ENCODE measurements around the gene RPUSD1. TPM values are rescaled to one million over a fixed set of nuclear protein-coding genes. Genes with fewer than 3 reads are reported as not detected.

Gene RPUSD1
- total RNA-seq, 1 experiment from 2014 or later, result 45.1 TPM

- Mint-ChIP-seq H3K9me3 (no peaks in the 10 kb centered on the region), H3K27ac (no peak overlapping the region), H3K4me3 (no peak overlapping the region), H3K36me3 (no peaks in the 10 kb centered on the region), H3K4me1 (no peaks in the 10 kb centered on the region), H3K27me3 (ENCODE audit: low read depth) (no peaks in the 10 kb centered on the region)
- DNase-seq (ENCODE audit: low spot score), result no peak
- ChIA-PET POLR2A (no interaction called here), CTCF (interaction anchor here (1.0 to 2.2 kb wide), 5 partner anchors 12 to 295 kb away, joined by 3 to 11 read pairs (median 4); partner anchors contain the start of gene CIAO3)
- ATAC-seq, result no peak
- TF ChIP-seq AR (CRISPR knock-in tag; IDR thresholded peaks at IDR 0.05) (no peak), ZNF263 (CRISPR knock-in tag; IDR thresholded peaks at IDR 0.05; ENCODE audit: low read depth) (no peak), ARID4B (CRISPR knock-in tag; IDR thresholded peaks at IDR 0.05; ENCODE audit: borderline replicate concordance) (no peak), GABPB1 (CRISPR knock-in tag; IDR thresholded peaks at IDR 0.05) (no peak), ATF1 (CRISPR knock-in tag; IDR thresholded peaks at IDR 0.05) (no peak), USF2 (CRISPR knock-in tag; IDR thresholded peaks at IDR 0.05) (no peak), IRF2 (CRISPR knock-in tag; IDR thresholded peaks at IDR 0.05; ENCODE audit: borderline replicate concordance, low read depth) (no peak), OVOL2 (CRISPR knock-in tag; IDR thresholded peaks at IDR 0.05; ENCODE audit: borderline replicate concordance) (no peak), SP1 (CRISPR knock-in tag; conservative IDR thresholded peaks at IDR 0.05) (no peak), HMGXB4 (CRISPR knock-in tag; IDR thresholded peaks at IDR 0.05) (no peak), ERG (CRISPR knock-in tag; IDR thresholded peaks at IDR 0.05) (no peak), PRDM15 (CRISPR knock-in tag; IDR thresholded peaks at IDR 0.05) (no peak), ESRRA (CRISPR knock-in tag; IDR thresholded peaks at IDR 0.05; ENCODE audit: borderline replicate concordance) (no peak), TP53 (CRISPR knock-in tag; IDR thresholded peaks at IDR 0.05) (no peak), ZNF232 (CRISPR knock-in tag; IDR thresholded peaks at IDR 0.05) (no peak), CREB1 (CRISPR knock-in tag; IDR thresholded peaks at IDR 0.05) (no peak), E2F4 (CRISPR knock-in tag; IDR thresholded peaks at IDR 0.05; ENCODE audit: borderline replicate concordance, low read depth) (no peak)
These were observed 25.4 kb downstream of the RPUSD1 start for GRCh38 chr16:762595-763268.
